HT1080 (cell line): ENCODE data around the gene PRODH. TPM values are rescaled to one million over a fixed set of nuclear protein-coding genes. Genes with fewer than 3 reads are reported as not detected.
"Not testable (repeated sequence)": the region's sequence is repeated elsewhere in the genome, so short reads cannot be mapped to it uniquely, and the experiment has no call there.

Source experiments
- DNase-seq: peaks from one replicate; pipeline ENCODE4 v3.0.0-alpha.2; 2015; ENCODE audit warnings: low read depth
- polyA plus RNA-seq, 2 experiments: library from polyadenylated mRNA; depleted of rRNA; stranded (reverse); fragments of >200 nt; gene quantifications; 2 replicates each; pipeline ENCODE4 v1.2.3, GENCODE V29; 2015
- total RNA-seq: library from RNA; depleted of rRNA; stranded (reverse); fragments of >200 nt; shearing (Covaris generic); gene quantifications from 2 replicates; pipeline ENCODE4 v1.2.3, GENCODE V29; 2014; rRNA removed

Gene PRODH, protein sequence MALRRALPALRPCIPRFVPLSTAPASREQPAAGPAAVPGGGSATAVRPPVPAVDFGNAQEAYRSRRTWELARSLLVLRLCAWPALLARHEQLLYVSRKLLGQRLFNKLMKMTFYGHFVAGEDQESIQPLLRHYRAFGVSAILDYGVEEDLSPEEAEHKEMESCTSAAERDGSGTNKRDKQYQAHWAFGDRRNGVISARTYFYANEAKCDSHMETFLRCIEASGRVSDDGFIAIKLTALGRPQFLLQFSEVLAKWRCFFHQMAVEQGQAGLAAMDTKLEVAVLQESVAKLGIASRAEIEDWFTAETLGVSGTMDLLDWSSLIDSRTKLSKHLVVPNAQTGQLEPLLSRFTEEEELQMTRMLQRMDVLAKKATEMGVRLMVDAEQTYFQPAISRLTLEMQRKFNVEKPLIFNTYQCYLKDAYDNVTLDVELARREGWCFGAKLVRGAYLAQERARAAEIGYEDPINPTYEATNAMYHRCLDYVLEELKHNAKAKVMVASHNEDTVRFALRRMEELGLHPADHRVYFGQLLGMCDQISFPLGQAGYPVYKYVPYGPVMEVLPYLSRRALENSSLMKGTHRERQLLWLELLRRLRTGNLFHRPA
- 0.03 and 0.06 TPM in 2 replicates for total RNA-seq
- polyA plus RNA-seq (2015; cell fraction: cytosol; rRNA removed), result 0.33 TPM in 1 of 2 replicates, not detected in the other
- polyA plus RNA-seq (2015; cell fraction: nucleus; rRNA removed), result 0.49 and 0.94 TPM in 2 replicates

DNA sequence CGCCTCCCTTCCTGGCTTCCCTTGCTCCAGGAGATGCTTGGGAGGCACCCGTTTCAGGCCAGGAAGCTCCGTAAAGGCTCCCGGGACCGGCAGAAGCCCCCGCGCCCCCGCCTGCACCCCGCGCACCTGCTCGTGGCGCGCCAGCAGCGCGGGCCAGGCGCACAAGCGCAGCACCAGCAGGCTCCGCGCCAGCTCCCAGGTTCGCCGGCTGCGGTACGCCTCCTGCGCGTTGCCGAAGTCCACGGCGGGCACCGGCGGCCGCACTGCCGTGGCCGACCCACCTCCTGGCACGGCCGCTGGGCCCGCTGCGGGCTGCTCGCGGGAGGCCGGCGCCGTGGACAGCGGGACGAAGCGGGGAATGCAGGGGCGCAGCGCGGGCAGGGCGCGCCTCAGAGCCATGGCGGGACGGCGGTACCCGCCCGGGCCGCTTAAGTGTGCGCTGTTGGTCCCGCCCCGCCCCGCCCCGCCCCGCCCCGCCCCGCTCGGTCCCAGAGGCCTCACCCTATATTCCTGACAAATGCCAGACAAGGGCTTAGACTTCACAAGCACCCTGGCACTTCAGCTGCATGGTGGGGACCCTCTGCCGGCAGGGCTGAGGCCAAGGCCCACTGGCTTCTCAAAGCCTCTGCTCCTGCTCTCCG lies at the start of gene PRODH:
Gene PRODH (minus strand): TSS at position 405 of the 641 bp plus-strand sequence. CDS start 6 bp downstream, at position 399.
- no peak for DNase-seq

- no peak for DNase-seq
These were observed 49.7 kb upstream of the PRODH start for GRCh38 chr22:18985780-18986179.

GRCh38 chr22:18984564-18984963 lies 48.5 kb upstream of the PRODH start:
- DNase-seq, result no peak

- no peak for DNase-seq
These were observed 47.1 kb upstream of the PRODH start for GRCh38 chr22:18983120-18983651.

GRCh38 chr22:18980829-18981228 lies 44.7 kb upstream of the PRODH start:
- no peak for DNase-seq

DNA sequence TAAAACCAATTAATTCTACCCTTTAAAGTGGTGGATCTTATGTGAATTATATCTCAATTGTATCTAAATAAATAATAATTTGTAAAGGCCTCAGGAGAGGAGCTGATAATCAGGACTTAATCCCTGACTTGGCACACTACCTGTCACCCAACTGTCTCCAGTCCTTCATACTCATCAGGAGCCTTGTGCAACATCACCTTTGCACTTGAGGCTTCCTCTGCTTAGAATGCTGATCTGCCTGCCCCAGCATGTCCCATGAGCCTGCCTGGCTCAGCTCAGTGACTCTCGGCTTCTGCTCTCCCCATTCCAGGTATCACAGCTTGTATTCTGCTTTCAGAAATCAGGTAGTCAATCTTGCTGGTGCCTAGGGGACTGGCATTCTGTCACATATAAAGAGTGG lies 43.9 kb upstream of the PRODH start:
- no peak for DNase-seq

DNA sequence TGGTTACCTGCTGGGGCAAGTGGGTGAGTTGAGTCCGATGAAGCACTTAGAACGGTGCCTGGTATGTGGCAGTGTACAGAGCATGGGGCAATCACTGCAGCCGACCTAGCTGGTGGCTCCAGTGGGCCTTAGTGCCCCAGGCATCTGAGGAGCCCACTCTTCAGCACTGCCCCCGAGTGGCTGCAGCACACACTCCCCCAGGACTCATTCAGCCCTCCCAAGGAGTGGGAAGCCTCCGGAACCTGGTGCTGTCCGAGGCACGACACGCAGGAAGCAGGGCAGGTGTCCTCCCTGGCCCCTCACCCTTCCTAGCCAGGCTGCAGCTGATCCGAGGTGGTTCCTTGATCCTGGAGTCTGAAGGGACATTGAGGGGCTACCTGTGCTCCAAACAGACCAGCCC lies 42.4 kb upstream of the PRODH start:
- DNase-seq, result no peak

- DNase-seq, result no peak
These were observed 41.8 kb upstream of the PRODH start for GRCh38 chr22:18977824-18978425.

DNA sequence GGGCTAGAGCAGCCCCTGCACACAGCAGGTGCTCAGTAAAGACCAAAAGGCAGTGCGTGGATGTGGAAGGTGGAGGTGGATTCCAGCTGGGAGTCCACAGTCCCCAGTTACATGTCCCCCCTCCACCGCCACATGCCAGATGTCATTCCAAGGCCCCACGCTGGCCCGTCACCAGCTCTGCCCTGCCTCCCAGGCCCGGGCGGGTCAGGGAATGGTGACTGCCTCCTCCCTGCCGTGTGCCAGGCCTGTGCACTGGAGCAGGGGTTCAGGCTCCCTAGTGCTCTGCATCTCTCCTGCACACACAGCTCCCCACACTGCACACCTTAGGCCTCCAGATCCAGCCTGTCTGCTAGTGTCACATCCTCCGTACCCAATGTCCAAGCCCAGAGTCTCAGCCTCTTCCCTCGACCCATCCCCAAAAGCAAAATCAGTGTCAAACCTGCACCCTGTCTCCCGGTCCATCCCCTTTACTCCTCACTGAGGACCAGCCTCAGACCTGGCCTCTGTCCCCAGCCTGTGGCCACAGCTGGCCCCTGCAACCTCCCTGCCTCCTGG lies 40.2 kb upstream of the PRODH start:
- DNase-seq, result no peak

- no peak for DNase-seq
These were observed 39.5 kb upstream of the PRODH start for GRCh38 chr22:18975434-18976196.

DNA sequence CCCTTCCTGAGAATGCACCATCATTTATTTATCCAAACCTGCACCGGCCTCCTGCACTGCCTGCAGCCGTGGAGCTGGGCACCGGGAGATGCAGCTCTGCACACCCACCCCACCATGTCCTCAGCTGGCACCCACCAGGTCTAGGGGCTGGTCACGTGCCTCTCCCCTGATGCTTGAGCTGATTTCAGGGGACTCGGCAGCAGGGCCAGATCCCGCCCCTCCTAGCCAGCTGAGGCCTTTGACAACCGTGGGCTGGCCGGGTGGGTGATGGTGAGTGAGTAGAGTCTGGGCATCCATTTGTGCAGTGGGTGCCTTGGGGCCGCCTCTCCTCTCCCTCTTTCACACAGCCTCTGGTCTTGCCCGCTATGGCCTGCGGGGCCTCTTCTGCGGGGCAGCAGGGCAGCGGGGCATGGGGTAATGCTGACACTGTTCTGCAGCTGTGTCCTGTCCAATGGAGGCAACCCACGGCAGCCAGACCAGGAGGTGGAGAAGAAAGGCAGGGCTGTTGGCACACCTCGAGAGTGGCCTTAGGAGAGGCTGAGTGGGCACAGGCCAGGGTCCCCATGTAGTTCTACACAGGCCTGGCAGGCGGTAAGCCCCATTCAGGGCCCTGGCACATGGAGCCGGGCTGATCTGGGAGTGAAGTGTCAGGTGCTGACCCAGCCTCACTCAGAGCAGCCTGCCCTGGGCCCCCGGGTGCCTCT lies 38.5 kb upstream of the PRODH start:
- DNase-seq, result no peak

DNA sequence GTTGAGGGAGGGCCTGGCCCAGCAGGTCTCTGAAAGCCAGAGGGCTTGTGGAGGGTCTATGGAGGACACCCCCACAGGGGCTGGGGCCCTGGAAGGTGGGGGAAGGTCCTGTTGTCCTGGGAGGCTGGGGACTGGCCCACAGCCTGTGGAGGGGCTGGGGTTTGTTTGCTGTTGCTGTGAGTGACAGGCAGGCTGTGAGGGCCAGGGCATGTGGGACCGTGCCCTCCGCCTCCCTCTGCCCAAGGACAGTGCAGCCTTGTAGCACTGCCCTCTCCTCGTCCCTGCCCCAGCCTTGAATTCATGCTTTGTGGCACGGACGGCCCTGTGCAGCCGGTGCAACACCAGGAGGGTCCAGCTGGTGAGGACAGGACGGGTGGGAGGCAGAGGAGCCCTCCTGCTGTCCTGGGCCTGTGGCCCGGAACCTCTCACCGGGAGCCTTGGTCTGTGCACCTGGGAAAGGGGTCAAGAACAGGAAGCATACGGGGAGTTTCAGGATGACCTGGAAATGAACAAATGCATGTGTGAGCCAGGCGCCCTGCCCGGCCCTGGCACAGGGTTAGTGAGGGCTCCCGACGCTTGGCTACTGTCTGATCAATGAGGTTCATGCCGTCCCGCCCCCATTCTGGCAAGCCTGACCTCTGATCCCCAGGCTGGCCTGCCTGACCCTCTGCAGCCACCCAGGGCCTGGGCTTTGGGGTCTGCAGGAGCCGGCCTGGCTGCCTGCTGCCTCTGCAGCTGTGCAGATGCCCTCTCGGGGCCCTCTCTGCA lies 37.4 kb upstream of the PRODH start:
- DNase-seq, result no peak

GRCh38 chr22:18972591-18972990 lies 36.5 kb upstream of the PRODH start:
- DNase-seq, result not testable (repeated sequence)

- not testable (repeated sequence) for DNase-seq
These were observed 35.9 kb upstream of the PRODH start for GRCh38 chr22:18972029-18972428.

DNA sequence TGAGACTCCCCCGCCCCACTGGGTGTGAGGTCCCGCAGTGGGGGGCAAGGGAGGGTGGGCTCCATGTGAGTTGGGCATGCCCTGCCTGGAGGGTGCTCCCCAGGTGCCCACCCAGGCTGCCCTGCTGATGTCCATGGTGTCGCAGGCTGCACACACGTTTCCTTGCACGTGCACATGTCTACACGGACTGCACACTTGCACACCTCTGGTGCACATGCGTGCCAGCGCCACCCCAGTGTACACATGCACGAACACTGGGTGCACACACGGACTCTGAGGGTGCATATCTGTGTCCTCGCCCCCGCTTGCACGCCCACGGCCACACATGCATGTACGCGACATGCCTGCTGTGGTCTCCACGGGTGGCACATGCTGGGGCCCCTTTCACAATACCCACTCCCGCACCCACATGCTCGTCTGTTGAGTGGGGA lies 35.2 kb upstream of the PRODH start:
- no peak for DNase-seq

- DNase-seq, result no peak
These were observed 34.8 kb upstream of the PRODH start for GRCh38 chr22:18970948-18971315.

GRCh38 chr22:18970176-18970947 lies 34.3 kb upstream of the PRODH start:
- DNase-seq, result no peak
